GM12873 (cell line): Measurements from ENCODE around the gene ALDH8A1.

Source experiments
- TF ChIP-seq, protein P1 (sequence below): IDR thresholded peaks from 2 replicates; pipeline ENCODE4 v1.5.1; 2012; ENCODE audit warnings: low read depth, mild to moderate bottlenecking, moderate library complexity, low read length, control low read depth; ENCODE audit not compliant: insufficient read depth; ENCODE audit errors: missing control alignments

Gene ALDH8A1

GRCh38 chr6:134984821-134985220 lies 34.9 kb upstream of the ALDH8A1 start:
- TF ChIP-seq, protein P1, sequence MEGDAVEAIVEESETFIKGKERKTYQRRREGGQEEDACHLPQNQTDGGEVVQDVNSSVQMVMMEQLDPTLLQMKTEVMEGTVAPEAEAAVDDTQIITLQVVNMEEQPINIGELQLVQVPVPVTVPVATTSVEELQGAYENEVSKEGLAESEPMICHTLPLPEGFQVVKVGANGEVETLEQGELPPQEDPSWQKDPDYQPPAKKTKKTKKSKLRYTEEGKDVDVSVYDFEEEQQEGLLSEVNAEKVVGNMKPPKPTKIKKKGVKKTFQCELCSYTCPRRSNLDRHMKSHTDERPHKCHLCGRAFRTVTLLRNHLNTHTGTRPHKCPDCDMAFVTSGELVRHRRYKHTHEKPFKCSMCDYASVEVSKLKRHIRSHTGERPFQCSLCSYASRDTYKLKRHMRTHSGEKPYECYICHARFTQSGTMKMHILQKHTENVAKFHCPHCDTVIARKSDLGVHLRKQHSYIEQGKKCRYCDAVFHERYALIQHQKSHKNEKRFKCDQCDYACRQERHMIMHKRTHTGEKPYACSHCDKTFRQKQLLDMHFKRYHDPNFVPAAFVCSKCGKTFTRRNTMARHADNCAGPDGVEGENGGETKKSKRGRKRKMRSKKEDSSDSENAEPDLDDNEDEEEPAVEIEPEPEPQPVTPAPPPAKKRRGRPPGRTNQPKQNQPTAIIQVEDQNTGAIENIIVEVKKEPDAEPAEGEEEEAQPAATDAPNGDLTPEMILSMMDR, result no peak

GRCh38 chr6:134983823-134984222 lies 33.9 kb upstream of the ALDH8A1 start:
- TF ChIP-seq, protein P1, result no peak

DNA sequence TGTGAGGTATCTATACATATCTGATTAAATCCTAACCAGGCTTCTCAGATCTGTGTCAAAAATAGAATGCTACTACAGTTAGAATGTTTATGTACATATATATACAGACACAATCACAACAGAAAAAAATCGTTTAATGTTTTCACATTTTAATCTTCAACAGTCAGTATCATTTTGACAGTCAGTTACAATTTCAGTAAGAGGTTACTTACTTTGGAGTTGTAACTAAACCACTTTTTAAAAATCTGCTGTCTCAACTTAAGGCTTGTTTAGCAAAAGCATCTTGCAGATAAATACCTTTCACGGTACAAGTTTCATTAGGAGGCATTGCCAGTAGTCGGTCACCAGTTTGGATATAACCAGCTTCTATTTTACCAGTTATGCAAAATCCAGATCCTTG lies 32.3 kb upstream of the ALDH8A1 start:
- TF ChIP-seq, protein P1, result no peak

GRCh38 chr6:134980846-134981245 lies 30.9 kb upstream of the ALDH8A1 start:
- TF ChIP-seq, protein P1, result no peak

GRCh38 chr6:134979142-134979541 lies 29.2 kb upstream of the ALDH8A1 start:
- TF ChIP-seq, protein P1, result no peak

- TF ChIP-seq, protein P1, result no peak
Measured at GRCh38 chr6:134974370-134974769, 24.5 kb upstream of the ALDH8A1 start.

DNA sequence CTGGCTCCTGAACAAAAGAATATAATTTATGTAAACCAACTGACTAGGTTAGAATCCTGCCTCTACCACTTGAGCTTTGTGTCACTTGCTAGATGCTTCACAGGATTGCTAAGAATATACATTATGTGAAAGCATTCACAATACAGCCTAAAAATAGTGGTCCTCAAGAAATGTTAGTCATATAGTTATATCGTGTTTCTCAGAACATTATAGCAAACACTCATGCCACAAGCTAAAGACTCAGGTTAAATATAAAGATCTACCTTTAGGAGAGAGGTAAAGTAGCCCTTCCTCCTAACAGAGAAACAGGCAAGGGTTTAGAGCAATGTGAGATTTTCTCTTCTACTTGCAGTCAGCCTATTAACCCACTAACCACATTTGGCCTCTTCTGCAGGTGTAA lies 17.8 kb upstream of the ALDH8A1 start:
- TF ChIP-seq, protein P1, result no peak
